Loucy (cell line): ENCODE data around the gene MBD4.

ENCODE experiments used
- H2AFZ ChIP-seq: fragments of 200-600 bp; sonication (generic); 2 replicates; pipeline ENCODE4 v1.6.0; 2016; ENCODE audit warnings: antibody characterized with exemption, mild to moderate bottlenecking, low read length, moderate library complexity
- H3F3A ChIP-seq: fragments of 200-600 bp; 2 replicates; pipeline ENCODE4 v1.6.0; 2016; ENCODE audit warnings: antibody characterized with exemption, low read depth, mild to moderate bottlenecking
- H3K27me3 ChIP-seq: fragments of 200-600 bp; sonication (generic); 2 replicates; pipeline ENCODE4 v1.6.1; 2014; ENCODE audit warnings: low read length, mild to moderate bottlenecking; ENCODE audit not compliant: insufficient read depth, poor library complexity, severe bottlenecking
- H3K36me3 ChIP-seq: fragments of 200-600 bp; sonication (generic); 2 replicates; pipeline ENCODE4 v1.6.1; 2016; ENCODE audit warnings: low read length; ENCODE audit not compliant: insufficient read depth
- H3K4me1 ChIP-seq: fragments of 200-600 bp; sonication (generic); 2 replicates; pipeline ENCODE4 v1.5.1; 2014; ENCODE audit warnings: low read length, mild to moderate bottlenecking; ENCODE audit not compliant: insufficient read depth, poor library complexity, severe bottlenecking
- H3K4me2 ChIP-seq: fragments of 200-600 bp; sonication (generic); 2 replicates; pipeline ENCODE4 v1.6.0; 2014; ENCODE audit warnings: antibody characterized with exemption, low read length, low read depth, mild to moderate bottlenecking; ENCODE audit not compliant: poor library complexity, severe bottlenecking
- H3K4me3 ChIP-seq: fragments of 200-600 bp; sonication (generic); 2 replicates; pipeline ENCODE4 v1.5.1; 2014; ENCODE audit warnings: low read length, mild to moderate bottlenecking, mixed read lengths; ENCODE audit not compliant: poor library complexity, severe bottlenecking
- H3K79me2 ChIP-seq: fragments of 200-600 bp; sonication (generic); 2 replicates; pipeline ENCODE4 v1.6.1; 2014; ENCODE audit warnings: low read length; ENCODE audit not compliant: insufficient read depth
- H3K9ac ChIP-seq: fragments of 200-600 bp; sonication (generic); 2 replicates; pipeline ENCODE4 v1.6.0; 2014; ENCODE audit warnings: mild to moderate bottlenecking, low read depth, low read length, moderate library complexity; ENCODE audit not compliant: poor library complexity, severe bottlenecking
- H3K9me2 ChIP-seq: fragments of 200-600 bp; sonication (generic); replicated peaks from 2 replicates; pipeline ENCODE4 v1.6.1; 2016; ENCODE audit warnings: low read depth, low read length, mixed read lengths
- H3K9me3 ChIP-seq: fragments of 200-600 bp; sonication (generic); 2 replicates; pipeline ENCODE4 v1.6.1; 2014; ENCODE audit warnings: mild to moderate bottlenecking, antibody characterized with exemption, low read length, low read depth; ENCODE audit not compliant: insufficient read depth
- H4K20me1 ChIP-seq: fragments of 200-600 bp; sonication (generic); 2 replicates; pipeline ENCODE4 v1.6.0; 2014; ENCODE audit warnings: antibody characterized with exemption, low read length, mild to moderate bottlenecking; ENCODE audit not compliant: insufficient read depth, poor library complexity, severe bottlenecking
- CTCF ChIP-seq: fragments of 200-600 bp; sonication (generic); conservative IDR thresholded peaks from 2 replicates; pipeline ENCODE4 v1.5.1; 2014; ENCODE audit warnings: mild to moderate bottlenecking, antibody characterized with exemption, low read length
- EZH2phosphoT487 ChIP-seq: fragments of 200-600 bp; IDR thresholded peaks from 2 replicates; pipeline ENCODE4 v1.6.1; 2018; ENCODE audit warnings: antibody characterized with exemption, mild to moderate bottlenecking, moderate library complexity, borderline replicate concordance

MBD4 gene

GRCh38 chr3:129476586-129476985 lies 36.8 kb upstream of the MBD4 start:
- no peaks in the 10 kb centered on the region for H3K27me3 ChIP-seq
- no peaks in the 10 kb centered on the region for H3K9me3 ChIP-seq
- H3K4me2 ChIP-seq, result no peak overlapping the region
- H3K4me1 ChIP-seq, result peaks cover 1% of the 10 kb centered on the region
- peaks cover 28% of the 10 kb centered on the region; the same call in 1 of the 2 replicates for H3K36me3 ChIP-seq
- no peak for TF ChIP-seq CTCF
- no peak for TF ChIP-seq EZH2phosphoT487
- no peaks in the 10 kb centered on the region for H4K20me1 ChIP-seq
- no peak overlapping the region for H3K9ac ChIP-seq
- H3F3A ChIP-seq, result no peaks in the 10 kb centered on the region
- no peaks in the 10 kb centered on the region for H3K9me2 ChIP-seq
- H2AFZ ChIP-seq, result no peak overlapping the region
- H3K79me2 ChIP-seq, result no peaks in the 10 kb centered on the region
- no peak overlapping the region for H3K4me3 ChIP-seq

- H2AFZ ChIP-seq, result no peak overlapping the region
- no peaks in the 10 kb centered on the region for H3F3A ChIP-seq
- peaks cover 26% of the 10 kb centered on the region; the same call in 1 of the 2 replicates for H3K36me3 ChIP-seq
- H3K4me3 ChIP-seq, result no peak overlapping the region
- no peaks in the 10 kb centered on the region for H3K79me2 ChIP-seq
- no peaks in the 10 kb centered on the region for H4K20me1 ChIP-seq
- no peaks in the 10 kb centered on the region for H3K27me3 ChIP-seq
- H3K4me1 ChIP-seq, result peaks cover 7% of the 10 kb centered on the region
- no peaks in the 10 kb centered on the region for H3K9me2 ChIP-seq
- H3K9ac ChIP-seq, result no peak overlapping the region
- H3K9me3 ChIP-seq, result no peaks in the 10 kb centered on the region
- H3K4me2 ChIP-seq, result no peak overlapping the region
- TF ChIP-seq EZH2phosphoT487, result no peak
- TF ChIP-seq CTCF, result no peak
Measured at GRCh38 chr3:129475863-129476262, 36.1 kb upstream of the MBD4 start.

GRCh38 chr3:129474984-129475804 lies 35.4 kb upstream of the MBD4 start:
- Histone ChIP-seq H3K4me2 (no peak overlapping the region), H3K9me3 (no peaks in the 10 kb centered on the region), H4K20me1 (no peaks in the 10 kb centered on the region), H3K36me3 (peaks cover 26% of the 10 kb centered on the region; the same call in 1 of the 2 replicates), H3K4me3 (no peak overlapping the region), H3K79me2 (no peaks in the 10 kb centered on the region), H2AFZ (no peak overlapping the region), H3K9ac (no peak overlapping the region), H3F3A (no peaks in the 10 kb centered on the region), H3K27me3 (no peaks in the 10 kb centered on the region), H3K9me2 (no peaks in the 10 kb centered on the region), H3K4me1 (peaks cover 7% of the 10 kb centered on the region)
- TF ChIP-seq CTCF (no peak), EZH2phosphoT487 (no peak)
